ENCODE measurements around the gene SSTR5. TPM values are rescaled to one million over a fixed set of nuclear protein-coding genes. Genes with fewer than 3 reads are reported as not detected.
"Not testable (repeated sequence)": the region's sequence is repeated elsewhere in the genome, so short reads cannot be mapped to it uniquely, and the experiment has no call there.

Gene SSTR5
- total RNA-seq: not detected
- long read RNA-seq: 0 reads

DNA sequence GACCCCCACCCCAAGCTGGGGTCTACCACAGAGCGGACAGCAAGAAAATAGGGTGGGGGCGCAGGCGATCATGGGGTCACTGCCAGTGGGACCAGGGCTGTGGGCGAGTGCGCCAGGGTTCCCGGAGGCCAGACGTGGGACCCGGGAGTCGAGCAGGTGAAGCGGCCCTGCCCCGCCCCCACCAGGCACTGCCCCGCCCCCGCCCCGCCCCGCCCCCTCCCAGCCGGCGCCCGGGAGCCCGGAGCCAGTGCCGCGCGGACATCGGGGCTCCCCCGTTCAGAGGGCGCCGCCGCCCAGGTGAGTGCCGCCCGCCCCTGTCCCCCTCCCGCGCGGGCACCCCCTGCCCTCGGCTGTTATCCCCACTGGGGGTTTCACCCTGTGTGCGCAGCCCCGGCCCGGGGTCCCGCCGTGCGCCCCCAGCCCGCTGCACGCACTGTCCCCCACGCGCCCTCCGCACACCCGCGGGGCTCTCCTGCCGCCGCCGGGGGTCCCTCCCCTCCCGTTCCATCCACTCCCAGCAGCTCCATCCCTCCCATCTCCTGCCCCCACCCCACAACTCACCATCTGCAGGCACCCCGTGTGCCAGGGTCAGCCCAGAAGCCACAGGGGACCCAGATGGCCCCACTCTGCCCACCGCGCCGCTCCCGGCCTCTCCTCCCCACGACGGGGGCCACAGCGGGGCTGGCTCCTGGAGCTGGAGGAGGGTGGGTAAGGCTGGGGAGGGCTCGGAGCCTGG lies at the start of gene SSTR5:
SSTR5 (plus strand) TSS at position 222 of the 736 bp plus-strand sequence. CDS start 6,122 bp downstream, outside the sequence.
- peaks cover 89% of the 10 kb centered on the region for H3K27me3 ChIP-seq (ENCODE audit: low read depth)
- TF ChIP-seq, protein P1, sequence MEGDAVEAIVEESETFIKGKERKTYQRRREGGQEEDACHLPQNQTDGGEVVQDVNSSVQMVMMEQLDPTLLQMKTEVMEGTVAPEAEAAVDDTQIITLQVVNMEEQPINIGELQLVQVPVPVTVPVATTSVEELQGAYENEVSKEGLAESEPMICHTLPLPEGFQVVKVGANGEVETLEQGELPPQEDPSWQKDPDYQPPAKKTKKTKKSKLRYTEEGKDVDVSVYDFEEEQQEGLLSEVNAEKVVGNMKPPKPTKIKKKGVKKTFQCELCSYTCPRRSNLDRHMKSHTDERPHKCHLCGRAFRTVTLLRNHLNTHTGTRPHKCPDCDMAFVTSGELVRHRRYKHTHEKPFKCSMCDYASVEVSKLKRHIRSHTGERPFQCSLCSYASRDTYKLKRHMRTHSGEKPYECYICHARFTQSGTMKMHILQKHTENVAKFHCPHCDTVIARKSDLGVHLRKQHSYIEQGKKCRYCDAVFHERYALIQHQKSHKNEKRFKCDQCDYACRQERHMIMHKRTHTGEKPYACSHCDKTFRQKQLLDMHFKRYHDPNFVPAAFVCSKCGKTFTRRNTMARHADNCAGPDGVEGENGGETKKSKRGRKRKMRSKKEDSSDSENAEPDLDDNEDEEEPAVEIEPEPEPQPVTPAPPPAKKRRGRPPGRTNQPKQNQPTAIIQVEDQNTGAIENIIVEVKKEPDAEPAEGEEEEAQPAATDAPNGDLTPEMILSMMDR (IDR thresholded peaks at IDR 0.05): no peak
- ATAC-seq (no peak), DNase-seq (no peak)
- no peaks in the 10 kb centered on the region for H3K36me3 ChIP-seq
- no peak within 1 kb of the TSS for H3K27ac ChIP-seq
- H3K4me3 ChIP-seq: no peak within 1 kb of the TSS
- H3K4me1 ChIP-seq: no peaks in the 10 kb centered on the region
- intact Hi-C loops (cut with DNase I): no loop called here
- no peaks in the 10 kb centered on the region for H3K9me3 ChIP-seq

DNA sequence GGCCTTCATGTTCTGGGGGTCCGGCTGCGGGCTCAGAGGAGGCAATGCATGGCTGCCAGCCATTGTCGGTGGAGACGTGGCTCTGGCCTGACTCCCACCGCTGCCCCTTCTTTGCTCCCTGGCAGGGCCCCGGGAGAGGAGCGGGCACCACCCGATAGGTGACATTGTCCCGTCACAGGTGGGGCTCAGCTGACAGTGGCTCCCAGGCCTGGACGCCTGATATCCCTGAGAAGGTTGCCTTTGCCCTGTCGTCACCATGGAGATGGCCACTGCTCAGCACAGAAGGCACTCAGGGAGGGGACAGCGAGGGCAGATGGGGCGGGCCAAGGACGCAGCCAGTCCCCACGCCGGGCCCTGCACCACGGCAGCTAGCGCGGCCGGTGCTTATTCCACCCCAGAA lies 48.4 kb upstream of the SSTR5 start:
- DNase-seq: no peak
- intact Hi-C loops (cut with DNase I): no loop called here
- H3K27me3 ChIP-seq (ENCODE audit: low read depth): peaks cover 42% of the 10 kb centered on the region

DNA sequence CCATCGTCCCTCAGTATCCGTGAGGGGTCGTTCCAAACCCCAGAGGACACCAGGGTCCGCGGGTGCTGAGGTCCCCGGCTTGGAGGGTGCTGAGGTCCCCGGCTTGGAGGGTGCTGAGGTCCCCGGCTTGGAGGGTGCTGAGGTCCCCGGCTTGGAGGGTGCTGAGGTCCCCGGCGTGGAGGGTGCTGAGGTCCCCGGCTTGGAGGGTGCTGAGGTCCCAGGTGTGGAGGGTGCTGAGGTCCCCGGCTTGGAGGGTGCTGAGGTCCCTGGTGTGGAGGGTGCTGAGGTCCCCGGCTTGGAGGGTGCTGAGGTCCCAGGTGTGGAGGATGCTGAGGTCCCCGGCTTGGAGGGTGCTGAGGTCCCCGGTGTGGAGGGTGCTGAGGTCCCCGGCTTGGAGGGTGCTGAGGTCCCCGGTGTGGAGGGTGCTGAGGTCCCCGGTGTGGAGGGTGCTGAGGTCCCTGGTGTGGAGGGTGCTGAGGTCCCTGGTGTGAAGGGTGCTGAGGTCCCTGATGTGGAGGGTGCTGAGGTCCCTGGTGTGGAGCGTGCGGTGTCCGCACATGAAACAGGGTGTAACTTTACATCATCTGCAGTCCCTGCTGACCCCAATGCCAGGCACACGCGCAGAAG lies 47.3 kb upstream of the SSTR5 start:
- H3K27ac ChIP-seq; ATAC-seq; H3K9me3 ChIP-seq; intact Hi-C loops (cut with DNase I); H3K36me3 ChIP-seq; H3K4me1 ChIP-seq; H3K4me3 ChIP-seq: not testable (repeated sequence)
- peaks cover 52% of the 10 kb centered on the region for H3K27me3 ChIP-seq (ENCODE audit: low read depth)
- DNase-seq: peak; percentile 68

More for the DNA sequence above, 48.4 kb upstream of the SSTR5 start:
- TF ChIP-seq, protein P1 (IDR thresholded peaks at IDR 0.05): no peak
- no peak for ATAC-seq
- peaks cover 6% of the 10 kb centered on the region for H3K4me1 ChIP-seq
- H3K27ac ChIP-seq: no peak overlapping the region
- no peaks in the 10 kb centered on the region for H3K36me3 ChIP-seq
- no peaks in the 10 kb centered on the region for H3K9me3 ChIP-seq
- H3K4me3 ChIP-seq: no peak overlapping the region

DNA sequence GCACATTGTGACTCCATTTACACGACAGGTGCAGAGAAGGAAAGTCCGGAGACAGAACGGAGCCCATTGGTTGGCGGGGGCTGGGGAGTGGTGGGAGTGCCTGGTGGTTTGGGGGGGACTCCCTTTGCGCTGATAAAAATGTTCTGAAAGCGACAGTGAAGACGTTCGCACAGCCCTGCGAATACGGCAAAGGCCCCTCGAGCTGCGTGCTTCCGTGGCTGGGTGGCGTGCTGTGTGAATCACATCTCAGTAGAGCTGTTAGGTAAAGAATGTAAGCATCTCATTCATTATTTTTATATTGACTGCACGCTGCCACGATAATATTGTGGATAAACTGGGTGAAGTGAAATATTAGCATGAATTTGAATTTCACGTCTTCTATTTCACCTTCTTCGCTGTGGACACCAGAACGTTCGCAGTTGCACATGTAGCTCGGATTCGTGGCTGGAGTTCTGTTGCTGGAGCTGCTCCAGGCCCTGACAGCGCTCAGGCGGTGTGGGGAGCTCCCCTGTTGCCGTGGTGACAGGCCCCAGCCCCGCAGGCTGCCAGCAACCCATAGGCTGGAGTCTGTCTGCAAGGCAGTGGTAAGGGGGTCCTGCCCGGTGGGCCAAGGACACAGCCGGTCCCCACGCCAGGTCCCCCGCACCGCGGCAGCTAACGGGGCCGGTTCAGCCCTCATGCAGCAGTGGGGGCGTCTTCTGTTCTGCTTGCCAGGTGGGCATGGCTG lies 46.3 kb upstream of the SSTR5 start:
- Histone ChIP-seq H3K27ac (no peak overlapping the region), H3K27me3 (ENCODE audit: low read depth) (peaks cover 54% of the 10 kb centered on the region), H3K36me3 (no peaks in the 10 kb centered on the region), H3K4me3 (no peak overlapping the region), H3K9me3 (no peaks in the 10 kb centered on the region), H3K4me1 (no peaks in the 10 kb centered on the region)
- no peak for ATAC-seq
- no peak for DNase-seq
- intact Hi-C loops (cut with DNase I): no loop called here
- TF ChIP-seq, protein P1 (IDR thresholded peaks at IDR 0.05): no peak

DNA sequence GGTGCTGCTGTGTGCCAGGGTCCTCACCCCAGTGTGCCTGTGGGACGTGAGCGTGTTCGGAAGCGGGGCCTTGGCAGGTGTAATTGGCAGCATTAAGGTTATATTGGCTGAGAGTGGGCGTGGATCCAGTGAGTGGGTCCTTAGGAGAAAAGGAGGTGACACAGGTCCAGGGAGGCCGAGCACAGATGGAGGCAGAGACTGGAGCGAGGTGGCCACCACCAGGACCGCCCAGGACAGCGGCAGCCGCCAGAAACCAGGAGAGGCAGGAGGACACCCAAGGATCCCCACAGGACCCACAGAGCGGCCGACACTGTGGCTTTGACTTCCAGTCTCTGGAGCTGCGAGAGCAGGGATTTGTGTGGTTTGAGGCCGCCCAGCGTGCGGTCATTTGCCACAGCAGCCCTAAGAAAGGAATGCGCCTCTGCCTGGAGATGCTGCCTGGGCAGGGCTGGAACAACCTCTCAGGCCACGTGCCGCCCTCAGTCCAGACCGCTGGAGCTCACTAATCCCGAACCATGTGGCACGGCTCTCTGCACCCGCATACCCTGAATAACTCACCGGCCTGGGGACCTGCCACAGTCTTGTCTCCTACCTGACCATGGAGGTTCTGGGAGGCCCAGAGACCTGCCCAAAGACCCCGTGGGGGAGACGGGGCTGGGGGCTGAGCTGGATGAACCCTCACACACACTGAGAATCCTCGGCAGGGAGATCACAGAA lies 45.6 kb upstream of the SSTR5 start:
- intact Hi-C loops (cut with DNase I): no loop called here
- H3K4me3 ChIP-seq: no peak overlapping the region
- no peak for DNase-seq
- TF ChIP-seq, protein P1 (IDR thresholded peaks at IDR 0.05): no peak
- ATAC-seq: no peak
- H3K27ac ChIP-seq: no peak overlapping the region
- H3K36me3 ChIP-seq: no peaks in the 10 kb centered on the region
- H3K9me3 ChIP-seq: no peaks in the 10 kb centered on the region
- H3K27me3 ChIP-seq (ENCODE audit: low read depth): peaks cover 53% of the 10 kb centered on the region
- no peaks in the 10 kb centered on the region for H3K4me1 ChIP-seq
